HepG2 (cell line): ENCODE measurements around the gene POGLUT2. TPM values are rescaled to one million over a fixed set of nuclear protein-coding genes. Genes with fewer than 3 reads are reported as not detected.

ENCODE experiments used
- ATF6 ChIP-seq: sonication (generic); formaldehyde crosslinking; conservative IDR thresholded peaks from 2 replicates; pipeline ENCODE4 v1.4.0; 2020; ENCODE audit warnings: missing genetic modification reagents
- CCAR2 ChIP-seq: fragments of 200-400 bp; formaldehyde crosslinking; optimal IDR thresholded peaks from 2 replicates; pipeline ENCODE3; 2018; ENCODE audit warnings: low read depth, mild to moderate bottlenecking, low read length, moderate library complexity
- FOXA1 ChIP-seq, 2 experiments: fragments of 450-650 bp in 1 of 2; sonication (generic) in 1 of 2; formaldehyde crosslinking in 1 of 2; IDR thresholded peaks; 2 replicates each; pipeline versions ENCODE4 v1.4.0 to v1.6.1; 2016 to 2020; ENCODE audit warnings: missing genetic modification reagents in 1 of 2
- GATA4 ChIP-seq: sonication (generic); IDR thresholded peaks from 2 replicates; pipeline ENCODE4 v1.6.1; 2016; ENCODE audit warnings: antibody characterized with exemption, low read depth, borderline replicate concordance
- HDAC6 ChIP-seq: fragments of 200-600 bp; sonication (generic); IDR thresholded peaks from 2 replicates; pipeline ENCODE4 v1.7.0; 2017; ENCODE audit warnings: mild to moderate bottlenecking, antibody characterized with exemption, low read length, low read depth
- KMT2B ChIP-seq: IDR thresholded peaks from 2 replicates; pipeline ENCODE4 v1.6.1; 2016; ENCODE audit warnings: missing genetic modification reagents, missing compliant biosample characterization
- RBFOX2 ChIP-seq: fragments of 200-400 bp; formaldehyde crosslinking; IDR thresholded peaks from 2 replicates; pipeline ENCODE4 v1.6.1; 2017; ENCODE audit warnings: low read depth, mild to moderate bottlenecking, low read length
- RELA ChIP-seq: sonication (generic); formaldehyde crosslinking; IDR thresholded peaks from 2 replicates; pipeline ENCODE4 v1.4.0; 2020; ENCODE audit warnings: missing genetic modification reagents
- RFX1 ChIP-seq: fragments of 450-650 bp; IDR thresholded peaks from 2 replicates; pipeline ENCODE4 v1.6.1; 2017
- SOX5 ChIP-seq: IDR thresholded peaks from 2 replicates; pipeline ENCODE4 v1.6.1; 2016; ENCODE audit warnings: borderline replicate concordance
- ZBTB38 ChIP-seq: sonication (generic); formaldehyde crosslinking; IDR thresholded peaks from 2 replicates; pipeline ENCODE4 v1.5.1; 2020; ENCODE audit warnings: mild to moderate bottlenecking, missing genetic modification reagents
- ZFP91 ChIP-seq: sonication (generic); formaldehyde crosslinking; IDR thresholded peaks from 2 replicates; pipeline ENCODE4 v1.9.0; 2022; ENCODE audit warnings: missing genetic modification reagents, mild to moderate bottlenecking, borderline replicate concordance
- ZKSCAN8 ChIP-seq: IDR thresholded peaks from 2 replicates; pipeline ENCODE4 v1.6.1; 2016; ENCODE audit warnings: borderline replicate concordance, missing genetic modification reagents, missing compliant biosample characterization
- ZMYM2 ChIP-seq: sonication (generic); formaldehyde crosslinking; IDR thresholded peaks from 2 replicates; pipeline ENCODE4 v1.8.0; 2022; ENCODE audit warnings: mild to moderate bottlenecking, missing genetic modification reagents
- ZNF333 ChIP-seq: sonication (generic); formaldehyde crosslinking; IDR thresholded peaks from 2 replicates; pipeline ENCODE4 v1.4.0; 2020; ENCODE audit warnings: mild to moderate bottlenecking, missing genetic modification reagents, borderline replicate concordance
- ZNF446 ChIP-seq: sonication (generic); formaldehyde crosslinking; IDR thresholded peaks from 2 replicates; pipeline ENCODE4 v1.5.0; 2020; ENCODE audit warnings: mild to moderate bottlenecking, missing genetic modification reagents
- ZNF563 ChIP-seq: sonication (generic); formaldehyde crosslinking; IDR thresholded peaks from 2 replicates; pipeline ENCODE4 v1.8.0; 2022; ENCODE audit warnings: mild to moderate bottlenecking, moderate library complexity, missing genetic modification reagents
- ZNF576 ChIP-seq: sonication (generic); formaldehyde crosslinking; IDR thresholded peaks from 2 replicates; pipeline ENCODE4 v1.4.0; 2020; ENCODE audit warnings: mild to moderate bottlenecking, missing genetic modification reagents
- ZNF687 ChIP-seq: sonication (generic); formaldehyde crosslinking; IDR thresholded peaks from 2 replicates; pipeline ENCODE4 v1.5.1; 2020; ENCODE audit warnings: mild to moderate bottlenecking, missing genetic modification reagents, moderate library complexity
- ZNF891 ChIP-seq: sonication (generic); formaldehyde crosslinking; IDR thresholded peaks from 2 replicates; pipeline ENCODE4 v1.5.0; 2020; ENCODE audit warnings: mild to moderate bottlenecking, missing genetic modification reagents
- ZSCAN20 ChIP-seq: sonication (generic); formaldehyde crosslinking; IDR thresholded peaks from 2 replicates; pipeline ENCODE4 v1.4.0; 2020; ENCODE audit warnings: missing genetic modification reagents, mild to moderate bottlenecking, borderline replicate concordance
- polyA plus RNA-seq, 8 experiments: library from polyadenylated mRNA; depleted of rRNA in 3 of 8; stranded (reverse) in 7 of 8; unstranded in 1 of 8; fragments of >200 nt; fragmentation: Illumina TruSeq in 4 of 8; extraction: Trizol in 4 of 8; gene quantifications; 2 replicates each; pipeline versions ENCODE4 v1.2.1 to v1.2.3, GENCODE V29; 2011 to 2016; ENCODE audit warnings: low read depth in 4 of 8, missing spikeins in 1 of 8, mixed read lengths in 1 of 8; ENCODE audit not compliant: insufficient read depth in 1 of 8
- total RNA-seq, 5 experiments: library from RNA; depleted of rRNA; stranded (reverse); fragments of >200 nt; fragmentation: Illumina TruSeq; extraction: Trizol; gene quantifications; 2 replicates each; pipeline ENCODE4 v1.2.3, GENCODE V29; 2016; ENCODE audit warnings: low read depth in 1 of 5
- TF ChIP-seq, protein P1 (sequence below): sonication (generic); formaldehyde crosslinking; IDR thresholded peaks from 2 replicates; pipeline ENCODE4 v1.4.0; 2020; ENCODE audit warnings: missing genetic modification reagents

Gene POGLUT2
- total and polyA plus RNA-seq, 2 of the 13 experiments (the other 11 are each of a cell fraction or from before 2014, with no cell fraction given): 18.0 to 26.1 TPM

GRCh38 chr13:102845630-102846260 lies 47.0 kb upstream of the POGLUT2 start, which contains the start of gene ERCC5 (continued):
- 0 out of 2 replicates have a peak, but pooled peaks have one; percentile 16 for TF ChIP-seq GATA4
- peak; percentile 50; the same call in 1 of the 2 replicates for TF ChIP-seq ZNF563 (CRISPR knock-in tag)
- peak; percentile 95; the same call in 1 of the 2 replicates for TF ChIP-seq ZNF891 (CRISPR knock-in tag)
- peak; percentile 72 for TF ChIP-seq SOX5 (CRISPR knock-in tag)
- TF ChIP-seq ATF6: 0 out of 2 replicates have a peak, but pooled peaks have one; percentile 78
- TF ChIP-seq RFX1: no peak
- TF ChIP-seq ZMYM2 (CRISPR knock-in tag): no peak
- TF ChIP-seq KMT2B (CRISPR knock-in tag): peak; percentile 96
- no peak for TF ChIP-seq HDAC6
- no peak for TF ChIP-seq CCAR2
- no peak for TF ChIP-seq FOXA1 (IDR thresholded peaks at IDR 0.05)
- TF ChIP-seq FOXA1 (CRISPR knock-in tag; IDR thresholded peaks at IDR 0.05): no peak
- TF ChIP-seq RBFOX2: peak; percentile 80
- peak; percentile 98 for TF ChIP-seq ZNF687
- TF ChIP-seq, protein P1, sequence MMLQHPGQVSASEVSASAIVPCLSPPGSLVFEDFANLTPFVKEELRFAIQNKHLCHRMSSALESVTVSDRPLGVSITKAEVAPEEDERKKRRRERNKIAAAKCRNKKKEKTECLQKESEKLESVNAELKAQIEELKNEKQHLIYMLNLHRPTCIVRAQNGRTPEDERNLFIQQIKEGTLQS (CRISPR knock-in tag): peak; percentile 69; the same call in 1 of the 2 replicates
- no peak for TF ChIP-seq RELA (CRISPR knock-in tag)
- TF ChIP-seq ZNF446 (CRISPR knock-in tag): no peak; the same call in 1 of the 2 replicates
- TF ChIP-seq ZFP91: peak; percentile 96
- no peak for TF ChIP-seq ZNF576
- TF ChIP-seq ZNF333 (CRISPR knock-in tag): peak; percentile 82; the same call in 1 of the 2 replicates
- peak; percentile 42; the same call in 1 of the 2 replicates for TF ChIP-seq ZKSCAN8 (CRISPR knock-in tag)
- TF ChIP-seq ZSCAN20 (CRISPR knock-in tag): no peak
- peak; percentile 90 for TF ChIP-seq ZBTB38
